HG02610 (cell line): ENCODE results near the gene UFSP2.

Source experiments
- ATAC-seq: cut with Tn5 transposase; IDR thresholded peaks from one replicate; pipeline ENCODE4 v1.9.1; 2021; ENCODE audit warnings: mild to moderate bottlenecking, moderate library complexity; ENCODE audit not compliant: unreplicated experiment

The UFSP2 gene, protein sequence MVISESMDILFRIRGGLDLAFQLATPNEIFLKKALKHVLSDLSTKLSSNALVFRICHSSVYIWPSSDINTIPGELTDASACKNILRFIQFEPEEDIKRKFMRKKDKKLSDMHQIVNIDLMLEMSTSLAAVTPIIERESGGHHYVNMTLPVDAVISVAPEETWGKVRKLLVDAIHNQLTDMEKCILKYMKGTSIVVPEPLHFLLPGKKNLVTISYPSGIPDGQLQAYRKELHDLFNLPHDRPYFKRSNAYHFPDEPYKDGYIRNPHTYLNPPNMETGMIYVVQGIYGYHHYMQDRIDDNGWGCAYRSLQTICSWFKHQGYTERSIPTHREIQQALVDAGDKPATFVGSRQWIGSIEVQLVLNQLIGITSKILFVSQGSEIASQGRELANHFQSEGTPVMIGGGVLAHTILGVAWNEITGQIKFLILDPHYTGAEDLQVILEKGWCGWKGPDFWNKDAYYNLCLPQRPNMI

DNA sequence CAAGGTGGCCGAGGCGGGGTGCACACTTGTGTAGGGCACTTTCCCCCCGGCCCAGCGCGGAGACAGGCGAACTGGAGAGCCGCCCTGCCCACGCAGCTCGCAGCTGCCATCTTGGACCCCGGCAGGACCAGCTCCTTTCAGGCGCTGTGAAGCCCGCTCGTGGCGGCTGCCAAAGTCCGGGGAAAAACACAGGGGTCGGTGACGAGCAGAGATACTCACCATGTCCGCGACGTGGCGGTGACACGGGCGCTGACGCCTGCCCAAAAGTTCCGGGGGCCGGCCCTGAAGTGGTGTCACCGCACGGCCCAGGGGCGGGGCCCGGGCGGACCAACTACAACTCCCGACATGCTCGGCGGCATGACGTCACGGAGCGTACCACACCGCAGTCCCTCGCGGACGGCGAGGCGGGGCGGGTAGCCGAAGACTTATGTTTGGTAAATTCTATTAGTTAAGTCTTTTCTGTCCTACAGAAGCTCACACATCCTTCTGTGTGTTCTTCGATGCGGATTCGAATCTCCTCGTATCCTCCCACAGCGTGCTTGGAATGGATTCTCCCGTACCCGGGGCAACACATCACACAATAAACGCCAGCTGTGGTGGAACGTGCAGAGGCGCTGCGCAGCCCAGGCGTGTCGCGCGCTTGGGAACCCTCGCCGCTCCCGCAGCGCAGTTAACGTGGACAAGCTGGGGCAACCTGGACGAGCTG is at the start of gene UFSP2:
Gene UFSP2, minus strand, starts transcription at position 318 of the 706 bp plus-strand sequence. Its CDS starts 96 bp downstream, at position 222.
- ATAC-seq = peak; percentile 90

DNA sequence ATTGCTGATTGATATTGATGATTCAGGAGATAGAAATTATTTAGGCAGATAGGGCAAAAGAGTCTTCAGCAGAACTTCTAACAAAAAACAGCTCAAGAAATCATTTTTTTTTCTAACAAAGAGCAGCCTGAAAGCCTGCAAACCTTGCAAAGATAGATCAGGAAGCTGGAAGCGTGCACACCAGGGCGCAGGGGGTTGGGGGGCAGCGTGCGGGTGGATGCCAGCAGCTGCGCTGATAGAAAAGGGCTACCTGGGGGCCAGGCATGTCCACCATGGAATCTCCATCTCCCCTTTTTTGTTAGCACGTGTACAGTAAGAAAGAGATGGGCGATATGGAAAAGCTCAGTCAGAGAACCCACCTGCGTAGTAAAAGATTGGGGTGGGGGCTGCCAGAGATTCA is 47.5 kb upstream of the UFSP2 start:
- ATAC-seq = no peak

DNA sequence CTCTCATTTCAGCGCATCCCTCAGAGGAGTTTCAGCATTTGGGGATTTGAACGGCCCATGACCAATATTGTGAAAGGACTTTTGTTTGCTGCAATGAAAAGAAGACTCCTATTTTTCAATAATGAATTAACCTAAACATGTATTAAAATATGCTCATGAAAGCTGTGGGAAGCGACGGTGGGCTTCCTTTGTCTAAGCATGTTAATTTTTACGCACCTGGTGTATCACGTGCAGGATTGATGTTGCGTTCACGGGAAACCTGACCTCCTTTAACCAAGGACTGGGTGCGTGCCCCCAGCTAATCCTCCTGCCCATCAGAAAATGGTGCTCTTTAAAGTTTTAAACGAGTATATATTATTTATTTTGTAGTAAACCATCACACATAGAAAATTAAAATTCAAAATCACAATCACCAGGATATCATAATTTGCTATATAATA is 46.4 kb upstream of the UFSP2 start:
- ATAC-seq = no peak

DNA sequence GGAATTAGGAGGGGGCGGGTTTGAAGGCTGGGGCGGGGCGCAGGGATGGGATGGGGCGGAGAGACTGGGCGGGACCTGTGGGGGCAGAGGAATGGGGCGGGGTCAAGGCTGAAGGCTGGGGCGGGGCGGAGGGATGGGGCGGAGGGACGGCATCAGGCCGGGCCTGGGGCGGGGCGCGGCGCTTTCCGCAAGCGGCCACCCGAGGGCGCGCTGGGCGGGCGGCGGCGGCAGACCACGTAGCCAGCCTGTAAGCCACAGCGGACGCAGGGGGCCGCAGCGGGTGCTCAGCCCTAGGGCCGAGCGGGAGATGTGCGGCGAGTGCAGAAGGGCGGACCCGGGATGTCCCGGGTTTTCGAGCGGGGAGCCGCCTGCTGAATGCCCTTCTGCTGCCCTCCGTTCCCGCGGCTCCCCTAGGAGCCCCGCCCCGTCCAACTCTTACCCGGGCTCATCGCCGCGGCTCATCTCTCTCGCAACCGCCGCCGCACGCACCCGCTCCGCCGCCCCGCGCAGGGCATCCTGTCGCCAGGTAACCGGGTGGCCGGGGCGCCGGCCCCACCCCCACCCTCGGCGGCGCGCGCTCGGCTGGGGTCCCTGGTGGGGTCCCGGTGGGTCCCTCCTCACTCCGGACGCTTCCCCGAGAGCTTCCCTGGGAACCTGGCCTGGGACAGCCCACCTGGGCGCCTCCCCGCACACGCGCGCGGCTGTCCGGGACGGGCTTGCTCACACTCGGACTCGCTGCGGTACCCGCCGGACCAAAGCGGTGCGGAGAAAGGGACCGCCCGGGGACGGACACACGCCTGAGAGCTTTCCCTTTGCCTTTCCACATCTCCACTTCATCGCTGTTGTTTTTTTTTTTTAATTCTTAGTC is 45.7 kb upstream of the UFSP2 start, which contains the start of gene CCDC110:
Gene CCDC110, minus strand, starts transcription at position 499 of the 868 bp plus-strand sequence. Its CDS starts 50 bp downstream, at position 449.
- peak; percentile 94 for ATAC-seq

DNA sequence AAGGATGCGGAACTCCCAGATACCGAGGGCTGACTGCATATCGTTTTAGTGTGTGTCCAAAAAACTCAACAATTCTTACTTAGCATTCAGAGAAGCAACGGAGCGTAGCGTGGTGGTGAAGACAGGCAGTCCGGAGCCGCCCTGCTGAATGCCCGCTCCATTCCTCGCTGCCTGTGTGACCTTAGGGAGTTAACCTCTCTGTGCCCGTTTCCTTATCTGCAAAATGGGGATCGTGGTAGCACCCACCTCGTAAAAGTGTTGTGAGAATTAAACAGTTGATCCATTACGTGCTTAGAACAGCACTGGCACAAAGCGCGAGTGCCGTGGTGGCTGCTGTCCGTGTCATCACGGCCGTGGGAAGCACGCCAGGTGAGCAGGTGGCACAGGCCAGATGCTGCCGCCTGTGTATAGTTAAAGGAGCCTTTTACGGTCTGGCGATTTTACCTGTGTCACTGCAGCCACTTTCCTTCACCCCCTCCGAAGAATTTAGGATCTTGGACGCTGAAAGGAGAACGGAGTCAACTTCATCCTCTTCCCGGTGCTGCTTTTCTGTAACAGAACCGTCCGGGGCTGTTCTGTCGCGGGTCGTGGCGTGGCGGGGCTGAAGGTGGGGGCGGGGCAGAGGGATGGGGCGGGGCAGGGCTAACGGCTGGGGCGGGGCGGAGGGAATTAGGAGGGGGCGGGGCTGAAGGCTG is 44.9 kb upstream of the UFSP2 start:
- no peak for ATAC-seq

DNA sequence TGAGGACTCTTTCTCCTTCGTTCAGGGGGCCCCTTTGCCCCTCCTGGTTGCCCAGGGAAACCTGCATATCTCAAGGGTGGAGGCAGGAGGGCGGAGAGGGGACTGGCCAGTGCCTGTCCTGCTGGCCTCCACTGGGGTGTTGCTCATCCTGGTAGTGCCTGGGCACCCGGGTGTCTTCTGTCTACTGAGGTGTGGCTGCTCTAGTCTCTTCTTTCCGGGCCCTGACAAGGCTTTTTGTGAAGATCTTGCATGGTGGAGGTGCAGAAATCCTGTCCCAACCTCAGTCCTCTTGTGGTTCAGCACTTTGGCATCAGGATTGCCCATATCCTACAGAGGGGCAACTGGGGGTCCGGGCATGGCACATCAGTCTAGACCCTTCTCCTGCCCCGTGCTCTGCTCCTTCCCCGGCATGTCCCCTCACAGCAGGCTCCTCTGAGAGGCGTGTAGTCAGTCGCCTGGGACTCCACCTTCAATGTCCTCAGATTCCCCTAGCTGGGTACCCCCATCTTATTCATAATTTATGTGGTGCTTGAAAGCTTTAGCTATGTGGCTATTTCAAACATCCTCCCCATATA is 43.9 kb upstream of the UFSP2 start:
- ATAC-seq = no peak

DNA sequence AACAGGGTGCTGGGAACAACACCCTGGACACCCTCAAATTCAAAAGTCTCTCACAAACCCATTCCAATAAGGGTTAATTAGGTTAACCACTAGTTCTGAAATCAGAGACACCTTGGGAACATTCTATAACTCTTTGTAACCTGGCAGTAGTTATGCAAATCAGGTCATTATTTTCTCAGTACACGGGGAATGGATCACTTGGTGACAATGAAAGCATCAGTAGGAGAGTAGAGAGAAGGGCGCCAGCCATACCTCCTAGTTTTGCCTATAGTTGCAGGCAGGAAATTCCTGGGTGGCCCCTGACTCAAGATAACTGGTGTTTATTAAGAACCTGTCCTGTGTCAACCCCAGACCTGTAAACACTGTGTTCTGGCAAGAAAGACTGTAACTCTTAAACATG is 43.2 kb upstream of the UFSP2 start:
- no peak for ATAC-seq

DNA sequence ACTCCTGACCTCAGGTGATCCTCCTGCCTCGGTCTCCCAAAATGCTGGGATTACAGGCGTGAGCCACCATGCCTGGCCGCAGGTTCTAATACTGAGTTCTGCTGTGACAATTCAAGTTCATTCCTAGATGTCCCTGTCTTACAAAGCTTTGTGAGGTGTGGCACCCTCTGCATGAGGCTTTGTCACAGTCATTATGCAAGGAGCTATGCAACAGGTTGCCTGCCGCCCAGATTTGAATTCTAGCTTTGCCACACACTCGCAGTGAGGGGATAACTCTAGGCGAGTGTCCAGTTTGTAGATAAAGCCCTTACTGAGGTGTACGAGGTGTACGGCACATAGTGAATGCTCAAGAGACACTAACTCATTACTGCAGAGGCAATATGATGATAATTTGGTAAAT is 42.2 kb upstream of the UFSP2 start:
- ATAC-seq = no peak

DNA sequence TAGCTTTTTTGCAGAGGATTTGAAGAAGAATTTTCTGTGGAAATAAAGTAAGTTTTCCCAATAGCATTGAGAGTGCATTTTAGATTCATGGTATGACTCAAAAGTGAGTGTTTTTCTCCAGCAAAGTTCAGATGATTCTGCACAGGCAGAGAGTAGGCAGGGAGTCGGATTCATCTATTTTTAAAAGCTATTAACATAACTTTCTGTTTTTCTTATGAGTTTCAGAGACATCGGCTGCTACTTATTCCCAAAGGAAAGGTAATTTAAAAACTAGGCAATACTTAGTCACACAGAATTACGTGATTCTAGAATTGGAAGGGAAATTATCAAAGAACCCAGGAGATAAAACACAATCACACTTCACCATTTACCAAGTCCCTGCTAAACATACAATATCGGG is 41.3 kb upstream of the UFSP2 start:
- ATAC-seq = no peak

DNA sequence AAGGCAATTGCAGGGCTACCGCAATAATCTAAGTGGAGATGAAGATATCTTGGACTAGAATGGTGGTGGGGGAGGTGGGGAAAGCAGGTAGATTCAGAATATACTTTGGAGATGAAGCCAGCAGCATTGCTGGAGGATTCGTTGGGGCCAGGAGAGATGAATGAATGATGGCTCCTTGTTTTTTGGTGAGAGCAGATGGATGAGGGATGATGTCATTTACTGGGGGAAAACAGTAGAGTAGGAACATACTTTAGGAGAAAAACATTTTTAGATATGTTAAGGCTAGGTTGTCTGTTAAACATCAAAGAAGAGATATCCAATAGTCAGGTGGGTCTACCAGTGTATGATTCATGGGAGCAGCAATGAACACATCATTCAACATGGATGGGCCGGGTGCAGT is 39.9 kb upstream of the UFSP2 start:
- no peak for ATAC-seq

DNA sequence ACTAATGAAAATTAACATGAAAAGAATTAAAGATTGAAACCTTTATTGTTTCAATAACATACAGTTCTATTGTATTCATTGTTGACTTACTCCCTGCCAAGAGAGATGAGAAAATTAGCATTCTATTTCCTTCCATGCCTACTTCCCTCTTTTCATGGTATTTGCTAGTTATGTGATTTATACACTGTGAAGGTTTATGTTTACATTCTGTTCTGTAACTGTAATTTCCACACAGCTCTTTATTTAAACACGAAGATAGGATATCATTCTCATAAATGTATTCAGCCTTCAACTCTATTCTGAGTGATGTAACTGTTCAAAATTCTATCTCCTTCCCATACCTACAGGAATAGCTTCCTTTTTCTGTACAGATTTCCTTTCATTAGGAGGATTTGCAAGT is 39.1 kb upstream of the UFSP2 start:
- no peak for ATAC-seq

DNA sequence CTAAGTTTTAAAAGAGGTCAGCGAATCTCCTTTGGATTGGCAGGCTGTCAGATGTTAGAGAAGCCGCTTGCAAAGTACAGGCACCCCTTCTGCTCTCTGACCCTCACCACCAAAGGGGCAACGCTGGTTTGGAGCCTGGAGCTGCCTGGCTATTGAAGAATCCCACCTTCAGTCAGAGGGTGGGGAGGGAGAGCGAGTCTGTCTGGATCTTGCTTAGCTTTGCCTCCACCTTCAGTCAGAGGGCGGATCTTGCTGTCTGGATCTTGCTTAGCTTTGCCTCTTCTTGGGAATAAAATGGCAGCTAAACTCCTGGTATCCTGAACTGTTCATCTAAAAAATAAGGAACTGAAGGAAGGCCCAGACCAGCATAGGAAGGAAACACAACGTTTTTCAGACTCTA is 38.4 kb upstream of the UFSP2 start:
- ATAC-seq = no peak

DNA sequence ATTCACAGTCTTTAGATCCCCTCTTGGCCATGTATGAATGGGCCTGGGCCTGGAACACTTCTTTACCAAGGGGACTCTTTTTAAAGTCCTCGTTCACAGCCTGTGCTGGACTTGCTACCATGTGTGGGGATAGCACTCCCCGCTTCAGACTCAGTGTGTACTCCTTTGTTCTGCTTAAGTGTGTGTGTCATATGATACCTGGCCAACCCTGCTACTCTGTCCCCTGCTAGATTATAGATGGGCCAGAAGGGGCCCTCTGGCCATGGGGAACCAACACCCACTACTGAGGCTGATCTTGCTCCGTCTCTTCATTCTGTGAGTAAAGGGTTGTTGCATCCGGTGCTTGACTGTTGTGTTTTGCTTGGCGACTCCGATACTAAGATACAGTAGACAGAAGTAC is 37.8 kb upstream of the UFSP2 start:
- no peak for ATAC-seq

DNA sequence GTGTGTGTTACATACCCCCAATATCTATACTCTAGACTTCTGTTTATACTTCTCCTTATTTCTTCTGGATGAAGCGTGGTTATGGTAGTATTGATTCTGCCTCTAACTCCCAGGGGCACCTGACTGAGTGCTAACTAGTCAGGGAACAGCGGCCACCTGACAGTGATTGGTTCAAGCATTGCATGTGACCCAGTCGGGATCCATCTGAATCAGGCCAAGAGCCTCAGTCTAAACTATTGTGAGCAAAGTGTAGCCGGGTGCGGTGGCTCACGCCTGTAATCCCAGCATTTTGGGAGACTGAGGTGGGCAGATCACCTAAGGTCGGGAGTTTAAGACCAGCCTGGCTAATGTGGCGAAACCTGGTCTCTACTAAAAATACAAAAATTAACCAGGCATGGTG is 35.8 kb upstream of the UFSP2 start:
- ATAC-seq = no peak

DNA sequence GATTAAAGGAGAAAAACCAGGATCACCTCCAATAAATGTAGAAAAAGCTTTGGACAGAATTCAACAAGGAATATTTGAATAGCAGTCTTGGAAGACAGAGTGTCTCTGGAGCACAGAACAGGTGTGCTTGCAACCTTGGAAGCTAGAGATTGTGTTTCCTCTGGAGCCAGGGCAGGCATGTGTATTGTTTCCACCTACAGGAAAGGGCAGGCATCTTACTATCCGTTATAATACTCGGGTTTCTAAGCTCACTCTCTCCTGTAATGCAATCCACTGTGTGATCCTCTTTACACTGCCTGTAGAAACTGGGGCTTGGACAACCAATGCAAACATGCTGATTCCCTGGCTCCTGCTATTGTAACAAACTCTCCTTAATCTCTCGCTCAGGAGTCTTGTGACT is 31.4 kb upstream of the UFSP2 start:
- no peak for ATAC-seq

DNA sequence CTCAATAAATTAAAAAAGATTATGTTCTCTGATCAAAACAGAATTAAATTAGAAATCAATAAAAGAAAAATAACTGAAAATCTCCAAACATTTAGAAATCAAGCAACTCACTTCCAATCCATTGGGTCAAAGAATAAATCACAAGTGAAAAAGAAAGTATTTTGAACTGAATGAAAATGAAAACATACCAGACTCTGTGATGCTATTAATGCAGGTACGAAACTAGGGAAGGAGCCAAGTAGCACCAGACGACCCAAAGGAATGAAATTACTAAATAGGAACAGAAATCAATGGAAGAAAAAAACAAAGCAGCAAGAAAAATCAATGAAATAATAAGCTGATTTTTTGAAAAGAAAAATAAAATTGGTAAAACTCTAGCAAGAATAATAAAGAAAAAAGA is 30.4 kb upstream of the UFSP2 start:
- ATAC-seq = no peak

DNA sequence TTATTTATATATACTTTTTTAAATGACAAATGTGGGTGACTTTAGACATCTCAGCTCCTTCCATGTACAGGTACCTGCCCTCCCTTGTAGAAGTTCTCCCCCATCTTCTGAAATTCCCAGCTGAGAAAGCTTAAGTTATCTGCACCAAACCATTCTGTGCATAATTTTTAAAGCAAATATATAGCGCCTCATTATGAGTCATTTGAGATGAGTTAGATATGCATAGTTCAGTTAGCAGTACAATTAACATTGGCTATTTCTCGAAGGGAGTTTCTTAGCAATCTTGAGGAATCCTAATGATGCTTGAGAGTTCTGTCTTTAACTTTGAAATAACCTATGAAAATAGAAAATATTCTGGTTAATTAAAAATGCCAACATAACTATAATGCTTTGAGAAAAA is 19.4 kb upstream of the UFSP2 start:
- no peak for ATAC-seq

DNA sequence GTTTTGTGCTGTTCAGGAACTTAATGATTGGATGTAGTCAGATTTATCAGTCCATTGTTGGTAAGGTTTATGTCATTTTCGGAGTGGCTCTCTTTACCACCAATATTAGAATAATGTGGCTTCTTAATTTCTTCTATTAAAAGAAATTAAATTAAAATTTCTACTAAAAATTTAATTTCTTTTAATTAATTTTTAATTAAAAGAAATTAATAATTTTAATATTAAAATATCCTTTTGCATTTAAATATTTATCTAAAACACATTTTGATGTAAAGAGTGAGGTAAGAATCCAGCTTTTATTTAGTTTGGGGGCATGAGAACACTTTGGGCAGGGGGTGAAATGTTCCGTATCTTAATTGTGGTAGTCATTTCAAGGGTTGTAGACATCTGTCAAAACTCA is 15.7 kb upstream of the UFSP2 start:
- no peak for ATAC-seq

DNA sequence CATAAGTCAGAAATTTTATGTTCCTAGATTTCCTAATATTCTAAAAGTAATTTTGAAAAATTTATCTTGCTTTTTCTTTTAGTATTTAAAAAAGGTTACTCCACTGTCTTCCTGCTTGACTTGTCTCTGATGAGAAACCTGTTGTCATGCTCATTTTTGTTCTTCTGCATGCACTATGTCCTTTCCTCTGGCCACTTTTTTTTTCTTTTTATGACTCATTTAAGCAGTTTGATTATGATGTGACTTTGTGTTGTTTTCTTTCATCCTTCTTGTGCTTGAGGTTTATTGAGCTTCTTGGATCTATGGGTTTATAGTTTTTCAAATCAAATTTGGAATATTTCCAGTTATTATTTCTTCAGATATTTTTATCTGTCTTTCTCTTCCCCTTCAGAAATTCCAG is 12.0 kb upstream of the UFSP2 start:
- ATAC-seq = peak; percentile 92

DNA sequence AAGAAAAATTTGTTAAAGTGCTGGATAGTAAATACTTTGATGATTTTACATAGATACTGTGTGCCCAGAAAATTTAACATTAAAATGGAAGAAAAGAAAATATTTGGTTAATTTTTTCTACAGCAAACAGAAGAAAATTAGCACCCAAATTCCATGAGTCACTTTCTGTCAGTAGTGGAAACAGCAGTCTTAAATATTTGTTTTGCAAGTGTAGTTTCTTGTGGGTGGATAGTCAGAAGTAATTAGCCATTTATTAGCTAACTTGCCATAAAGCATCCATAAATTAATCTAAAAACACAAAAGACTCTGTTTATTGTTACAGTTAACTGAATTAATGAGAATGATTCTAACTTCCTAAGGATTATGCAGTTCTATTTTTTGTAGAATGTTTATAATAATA is 9.7 kb upstream of the UFSP2 start:
- ATAC-seq = no peak
